Heart left ventricle (tissue), 16 donors: Measurements from ENCODE around the gene NLRP14. TPM values are rescaled to one million over a fixed set of nuclear protein-coding genes. Genes with fewer than 3 reads are reported as not detected.

Source experiments
- ATAC-seq, 4 donors: fragments of 200-7000 bp; cut with Tn5 transposase; one replicate each; pipeline ENCODE4 v1.9.1; 2020 to 2022; ENCODE audit warnings: moderate library complexity in 4 of 4, mild to moderate bottlenecking in 3 of 4, moderate number of reproducible peaks in 1 of 4
- DNase-seq, 5 donors: peaks; one replicate each; pipeline ENCODE4 v3.0.0-alpha.2; 2020
- H3K27ac ChIP-seq, 12 donors: fragments of 200-600 bp; sonication (generic) in 4 of 12; one replicate each; pipeline versions ENCODE4 v1.5.0 to v1.8.0; 2016 to 2022; ENCODE audit warnings: mild to moderate bottlenecking in 2 of 12
- H3K27me3 ChIP-seq, 9 donors: fragments of 200-600 bp; sonication (generic) in 2 of 9; one replicate each; pipeline versions ENCODE4 v1.5.1 to v1.8.0; 2016 to 2022; ENCODE audit warnings: mild to moderate bottlenecking in 3 of 9
- H3K36me3 ChIP-seq, 9 donors: fragments of 200-600 bp; sonication (generic) in 2 of 9; one replicate each; pipeline versions ENCODE4 v1.5.0 to v1.8.0; 2018 to 2022; ENCODE audit warnings: mild to moderate bottlenecking in 2 of 9
- H3K4me1 ChIP-seq, 12 donors: fragments of 200-600 bp; sonication (generic) in 4 of 12; one replicate each; pipeline versions ENCODE4 v1.5.0 to v1.8.0; 2016 to 2022; ENCODE audit warnings: mild to moderate bottlenecking in 3 of 12
- H3K4me3 ChIP-seq, 12 donors: fragments of 200-600 bp; sonication (generic) in 4 of 12; one replicate each; pipeline versions ENCODE4 v1.5.0 to v1.8.0; 2017 to 2022; ENCODE audit warnings: mild to moderate bottlenecking in 9 of 12, moderate library complexity in 4 of 12
- H3K9me3 ChIP-seq, 12 donors: fragments of 200-600 bp; sonication (generic) in 4 of 12; one replicate each; pipeline versions ENCODE4 v1.5.0 to v1.8.0; 2016 to 2022; ENCODE audit warnings: mild to moderate bottlenecking in 1 of 12
- POLR2A ChIP-seq, 2 donors: fragments of 450-650 bp; IDR thresholded peaks; one replicate each; pipeline ENCODE4 v1.6.1; 2017; ENCODE audit warnings: antibody characterized with exemption in 2 of 2, mild to moderate bottlenecking in 2 of 2, moderate library complexity in 2 of 2
- WGBS, 4 donors: extraction: QIAGEN DNeasy Blood & Tissue Kit in 2 of 4; methylation state at CpG; one replicate each; pipeline versions ENCODE4 v1.1.5 to v1.1.7; 2013 to 2018; 5-methylcytosine and 5-hydroxymethylcytosine counted together
- intact Hi-C, 10 donors: fragments of 100-400 bp; cut with DNase I; formaldehyde crosslinking; loops; one replicate each; pipeline versions ENCODE4 v1.11.1 to v1.14.2; 2022
- polyA plus RNA-seq, 2 donors: library from polyadenylated mRNA; stranded (reverse); fragments of 200-250 nt; gene quantifications; one replicate each; pipeline ENCODE4 v1.2.3, GENCODE V29; 2013
- total RNA-seq, 9 donors: library from RNA; depleted of rRNA in 2 of 9; stranded (reverse); fragments of >200 nt in 2 of 9; fragmentation: NEBNext Ultra II Directional in 3 of 9; extraction: Animal tissue kit (Norgen Biotek cat#: 25700) in 3 of 9; gene quantifications; one replicate each; pipeline versions ENCODE4 v1.1.0 to v1.2.4, GENCODE V29; 2016 to 2023
- TF ChIP-seq, protein P1 (sequence below), 12 donors: fragments of 200-600 bp; sonication (generic) in 4 of 12; IDR thresholded peaks; one replicate each; pipeline versions ENCODE4 v1.5.0 to v1.8.0; 2018 to 2022; ENCODE audit warnings: antibody characterized with exemption in 12 of 12, mild to moderate bottlenecking in 5 of 12
- donor health status: ischemic (EF 13 %, LVEDD 7.1; RV severe dilation, severe dysfunction).
- donor health status: healthy with polysubstance abuse.
- donor health status: DM: no; HTN: yes; CAD: no.
- donor health status: DM: no; HTN: no; CAD: no.
- donor health status: ischemic (EF 25% LVEDD 6.9; RV normal size, moderate dysfunction).
- donor health status: ischemic (EF 25% LVEDD 5.7; RV mildly dilated, moderate dysfunction).
- donor health status: healthy.
- donor health status: DM: yes; HTN: yes; CAD: no.
- donor health status: ischemic (EF 35%, LVEDD 5.7; RV mildly dilated, moderate dysfunction).
- donor health status: nonischemic (EF 11% LVEDD 7.7; RV severe dilation, severe dysfunction).
- donor health status: DM: yes; HTN: yes; CAD: no.
- donor health status: PGD.
- donor health status: ischemic (EF 29% LVEDD 5.4; RV normal size, mild dysfunction).
- donor health status: nonischemic (EF 23%, LVEDD 6.1; RV moderate dilation, normal function).

NLRP14 gene
- total and polyA plus RNA-seq, 11 donors: not detected

GRCh38 chr11:7019500-7020182 is 638 bp upstream of the NLRP14 start:
- peaks cover 0 to 19% (median 8%) of the 10 kb centered on the region in 12 donors for H3K4me1 ChIP-seq
- WGBS, 4 donors: 3 to 5% (median 4%) methylated on average over 16 to 26 of the region's 26 CpGs

GRCh38 chr11:7021318-7021717 is 1.0 kb downstream of the NLRP14 start:
- no peak overlapping the region for H3K27ac ChIP-seq
- DNase-seq (no peak), ATAC-seq (no peak)
- TF ChIP-seq, protein P1, sequence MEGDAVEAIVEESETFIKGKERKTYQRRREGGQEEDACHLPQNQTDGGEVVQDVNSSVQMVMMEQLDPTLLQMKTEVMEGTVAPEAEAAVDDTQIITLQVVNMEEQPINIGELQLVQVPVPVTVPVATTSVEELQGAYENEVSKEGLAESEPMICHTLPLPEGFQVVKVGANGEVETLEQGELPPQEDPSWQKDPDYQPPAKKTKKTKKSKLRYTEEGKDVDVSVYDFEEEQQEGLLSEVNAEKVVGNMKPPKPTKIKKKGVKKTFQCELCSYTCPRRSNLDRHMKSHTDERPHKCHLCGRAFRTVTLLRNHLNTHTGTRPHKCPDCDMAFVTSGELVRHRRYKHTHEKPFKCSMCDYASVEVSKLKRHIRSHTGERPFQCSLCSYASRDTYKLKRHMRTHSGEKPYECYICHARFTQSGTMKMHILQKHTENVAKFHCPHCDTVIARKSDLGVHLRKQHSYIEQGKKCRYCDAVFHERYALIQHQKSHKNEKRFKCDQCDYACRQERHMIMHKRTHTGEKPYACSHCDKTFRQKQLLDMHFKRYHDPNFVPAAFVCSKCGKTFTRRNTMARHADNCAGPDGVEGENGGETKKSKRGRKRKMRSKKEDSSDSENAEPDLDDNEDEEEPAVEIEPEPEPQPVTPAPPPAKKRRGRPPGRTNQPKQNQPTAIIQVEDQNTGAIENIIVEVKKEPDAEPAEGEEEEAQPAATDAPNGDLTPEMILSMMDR (IDR thresholded peaks at IDR 0.05): no peak
- TF ChIP-seq POLR2A (IDR thresholded peaks at IDR 0.05): no peak
- H3K4me3 ChIP-seq: peak overlapping the region in 3 of 12 donors; percentile 66 to 81 (median 77)
- H3K27me3 ChIP-seq: peaks cover 0 to 6% (median 0%) of the 10 kb centered on the region in 9 donors
- 81 to 88% (median 85%) methylated on average over 5 of the region's 5 CpGs for WGBS, 4 donors
- peaks cover 0 to 19% (median 8%) of the 10 kb centered on the region in 12 donors for H3K4me1 ChIP-seq
- no peaks in the 10 kb centered on the region for H3K36me3 ChIP-seq
- H3K9me3 ChIP-seq: no peaks in the 10 kb centered on the region
- intact Hi-C loops: no loop called here

More at GRCh38 chr11:7019500-7020182, 638 bp upstream of the NLRP14 start:
- Histone ChIP-seq H3K36me3 (no peaks in the 10 kb centered on the region), H3K27me3 (peaks cover 0 to 6% (median 0%) of the 10 kb centered on the region in 9 donors), H3K27ac (peak overlapping the region in 8 of 12 donors; percentile 30 to 84 (median 65)), H3K9me3 (no peaks in the 10 kb centered on the region), H3K4me3 (peak overlapping the region; percentile 35 to 81 (median 64))
- DNase-seq (peak; percentile 18 to 56 (median 31)), ATAC-seq (peak; percentile 21 to 55 (median 51))
- no peak for TF ChIP-seq POLR2A (IDR thresholded peaks at IDR 0.05)
- TF ChIP-seq, protein P1 (IDR thresholded peaks at IDR 0.05): no peak
- intact Hi-C loops: no loop called here

GRCh38 chr11:7028141-7028540 is 7.9 kb downstream of the NLRP14 start:
- H3K4me1 ChIP-seq: no peaks in the 10 kb centered on the region
- 83 to 89% (median 87%) methylated on average over 3 of the region's 3 CpGs for WGBS, 4 donors
- TF ChIP-seq POLR2A (IDR thresholded peaks at IDR 0.05): no peak
- TF ChIP-seq, protein P1 (IDR thresholded peaks at IDR 0.05): no peak
- H3K4me3 ChIP-seq: no peak overlapping the region
- DNase-seq (no peak), ATAC-seq (no peak)
- H3K36me3 ChIP-seq: no peaks in the 10 kb centered on the region
- H3K9me3 ChIP-seq: no peaks in the 10 kb centered on the region
- H3K27me3 ChIP-seq: no peaks in the 10 kb centered on the region
- intact Hi-C loops: no loop called here
- no peak overlapping the region for H3K27ac ChIP-seq

DNA sequence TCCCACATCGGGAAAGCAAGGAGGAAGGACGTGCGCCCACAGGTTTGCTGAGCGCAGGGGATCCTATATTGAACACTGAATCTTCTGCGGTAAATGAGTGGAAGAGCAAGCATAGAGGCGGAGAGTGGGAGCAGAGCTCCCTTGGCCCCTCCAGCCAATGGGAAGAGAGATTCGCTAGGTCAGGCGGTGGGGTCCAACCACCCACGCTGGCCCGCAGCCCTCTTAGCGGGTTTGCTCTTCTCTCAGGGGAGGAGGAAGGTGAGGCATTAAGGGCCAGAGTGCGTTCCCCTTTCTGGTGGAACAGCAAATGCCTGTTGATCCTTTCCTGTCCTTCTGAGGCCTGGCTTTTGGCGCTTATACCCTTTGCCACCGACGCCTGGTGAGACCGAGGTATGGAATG is 10.6 kb downstream of the NLRP14 start:
- Histone ChIP-seq H3K4me1 (no peaks in the 10 kb centered on the region), H3K27me3 (peaks cover 0 to 8% (median 0%) of the 10 kb centered on the region in 9 donors), H3K36me3 (no peaks in the 10 kb centered on the region), H3K27ac (no peak overlapping the region), H3K4me3 (no peak overlapping the region), H3K9me3 (no peaks in the 10 kb centered on the region)
- TF ChIP-seq, protein P1 (IDR thresholded peaks at IDR 0.05): no peak
- no peak for TF ChIP-seq POLR2A (IDR thresholded peaks at IDR 0.05)
- ATAC-seq (no peak), DNase-seq (no peak)
- intact Hi-C loops: no loop called here
- 85 to 89% (median 88%) methylated on average over 16 of the region's 16 CpGs for WGBS, 4 donors
